HCT116 (cell line): Measurements from ENCODE around the gene GRK6. TPM values are rescaled to one million over a fixed set of nuclear protein-coding genes. Genes with fewer than 3 reads are reported as not detected.
A peak's percentile ranks its signal among the peaks of the same experiment; 100 is the strongest.

Source experiments
- ATAC-seq: fragments of 200-7000 bp; cut with Tn5 transposase; 2 replicates; pipeline ENCODE4 v1.9.1; 2020; ENCODE audit warnings: mild to moderate bottlenecking, moderate library complexity
- BruUV-seq: library from RNA; stranded (reverse); fragments of 400-500 nt; replicated peaks from 2 replicates; lab custom pipeline; 2021; lab: Mats Ljungman, UMichigan
- CTCF ChIA-PET: fragments of 300-600 bp; sonication (Branson Sonifier 250); formaldehyde crosslinking; loops from one replicate; lab custom pipeline; 2021; ENCODE audit warnings: antibody characterized with exemption; lab: Charles Lee
- POLR2A ChIA-PET: fragments of 300-600, 350-600 bp; sonication (Branson Sonifier 250); formaldehyde crosslinking; loops from one replicate; lab custom pipeline; 2021; ENCODE audit warnings: antibody characterized with exemption; lab: Charles Lee
- RAD21 ChIA-PET, 2 experiments: fragments of 300-600 bp; sonication (Branson Sonifier 250); formaldehyde crosslinking; loops; one replicate each; lab custom pipeline; 2023; ENCODE audit warnings: low total read pairs in 2 of 2; ENCODE audit not compliant: uncharacterized antibody in 2 of 2, unreplicated experiment in 2 of 2, low non-redundant PET in 1 of 2; lab: Charles Lee
- DNase-seq: peaks from one replicate; pipeline ENCODE4 v3.0.0-alpha.2; 2010; ENCODE audit warnings: low read depth, low spot score
- H2AFZ ChIP-seq: fragments of 200-600 bp; shearing (Covaris generic), sonication (generic); 2 replicates; pipeline ENCODE4 v1.6.1; 2017; ENCODE audit warnings: low read depth, mixed run types, mixed read lengths, antibody characterized with exemption, low read length; ENCODE audit not compliant: poor library complexity, severe bottlenecking
- H3K27ac ChIP-seq: 2 replicates; pipeline ENCODE4 v1.5.1; 2012; ENCODE audit warnings: low read depth, low read length
- H3K27me3 ChIP-seq: fragments of 200-600 bp; sonication (generic); 2 replicates; pipeline ENCODE4 v1.6.1; 2016; ENCODE audit warnings: mixed run types, low read length, mixed read lengths; ENCODE audit not compliant: insufficient read depth
- H3K36me3 ChIP-seq, 2 experiments: fragments of 200-500 bp in 1 of 2; fragments of 200-600 bp in 1 of 2; sonication (Bioruptor generic) in 1 of 2; sonication (generic) in 1 of 2; 2 replicates each; pipeline versions ENCODE4 v1.5.1 to v1.6.1; 2014 to 2016; ENCODE audit warnings: low read length in 2 of 2, inconsistent platforms in 1 of 2, mixed read lengths in 1 of 2, mixed run types in 1 of 2; ENCODE audit not compliant: insufficient read depth in 2 of 2, control insufficient read depth in 1 of 2
- H3K4me1 ChIP-seq, 2 experiments: fragments of 200-600 bp in 1 of 2; sonication (generic) in 1 of 2; 2 replicates each; pipeline versions ENCODE4 v1.5.1 to v1.6.1; 2012 to 2017; ENCODE audit warnings: low read length in 2 of 2, inconsistent platforms in 1 of 2, mild to moderate bottlenecking in 1 of 2, mixed read lengths in 1 of 2, mixed run types in 1 of 2, moderate library complexity in 1 of 2; ENCODE audit not compliant: insufficient read depth in 2 of 2, control insufficient read depth in 1 of 2
- H3K4me2 ChIP-seq: fragments of 200-600 bp; sonication (generic); 2 replicates; pipeline ENCODE4 v1.6.1; 2017; ENCODE audit warnings: mixed run types, low read length, mixed read lengths
- H3K4me3 ChIP-seq, 2 experiments: fragments of 200-600 bp in 1 of 2; sonication (generic) in 1 of 2; replicated peaks in 1 of 2; 2 replicates each; pipeline ENCODE4 v1.5.1; 2011 to 2016; ENCODE audit warnings: low read length in 2 of 2, control low read depth in 1 of 2, low read depth in 1 of 2, mild to moderate bottlenecking in 1 of 2, mixed read lengths in 1 of 2, mixed run types in 1 of 2
- H3K79me2 ChIP-seq: fragments of 200-600 bp; sonication (generic); 2 replicates; pipeline ENCODE4 v1.6.1; 2017; ENCODE audit warnings: mild to moderate bottlenecking, mixed run types, low read length, moderate library complexity, mixed read lengths; ENCODE audit not compliant: insufficient read depth
- H3K9ac ChIP-seq: fragments of 200-600 bp; sonication (generic); 2 replicates; pipeline ENCODE4 v1.6.1; 2016; ENCODE audit warnings: low read length, mixed read lengths
- H3K9me2 ChIP-seq: fragments of 200-600 bp; sonication (generic), shearing (Covaris generic); 2 replicates; pipeline ENCODE4 v1.6.1; 2017; ENCODE audit warnings: mixed run types, mild to moderate bottlenecking, moderate library complexity; ENCODE audit not compliant: insufficient read depth
- H3K9me3 ChIP-seq, 2 experiments: fragments of 200-500 bp in 1 of 2; fragments of 200-600 bp in 1 of 2; sonication (Bioruptor generic) in 1 of 2; sonication (generic) in 1 of 2; 2 replicates each; pipeline ENCODE4 v1.6.1; 2014 to 2017; ENCODE audit warnings: low read length in 2 of 2, mixed read lengths in 2 of 2, inconsistent platforms in 1 of 2, low read depth in 1 of 2, mild to moderate bottlenecking in 1 of 2, mixed run types in 1 of 2, moderate library complexity in 1 of 2; ENCODE audit not compliant: control insufficient read depth in 1 of 2, insufficient read depth in 1 of 2
- H4K20me1 ChIP-seq: fragments of 200-600 bp; sonication (generic), shearing (Covaris generic); 2 replicates; pipeline ENCODE4 v1.6.1; 2017; ENCODE audit warnings: mixed run types, mild to moderate bottlenecking, moderate library complexity; ENCODE audit not compliant: insufficient read depth
- CEBPB ChIP-seq: IDR thresholded peaks from 2 replicates; pipeline ENCODE4 v1.6.1; 2012; ENCODE audit warnings: low read depth
- CTCF ChIP-seq, 3 experiments: fragments of 200-600 bp in 1 of 3; sonication (generic) in 1 of 3; IDR thresholded peaks in 2 of 3; conservative IDR thresholded peaks in 1 of 3; 2 replicates each; pipeline ENCODE4 v1.5.1; 2012 to 2017; ENCODE audit warnings: low read depth in 2 of 3, low read length in 2 of 3, antibody characterized with exemption in 1 of 3, borderline replicate concordance in 1 of 3, control low read depth in 1 of 3, mild to moderate bottlenecking in 1 of 3, mixed read lengths in 1 of 3, mixed run types in 1 of 3, moderate library complexity in 1 of 3; ENCODE audit not compliant: insufficient read depth in 1 of 3
- ELF1 ChIP-seq: IDR thresholded peaks from 2 replicates; pipeline ENCODE4 v1.6.1; 2012; ENCODE audit warnings: low read depth, borderline replicate concordance
- EZH2 ChIP-seq: fragments of 200-600 bp; sonication (generic); IDR thresholded peaks from 2 replicates; pipeline ENCODE4 v1.6.1; 2017; ENCODE audit warnings: antibody characterized with exemption, mixed run types
- EZH2phosphoT487 ChIP-seq: fragments of 200-600 bp; IDR thresholded peaks from 2 replicates; pipeline ENCODE4 v1.6.1; 2018; ENCODE audit warnings: antibody characterized with exemption, borderline replicate concordance
- JUND ChIP-seq: IDR thresholded peaks from 2 replicates; pipeline ENCODE4 v1.6.1; 2012
- POLR2A ChIP-seq: IDR thresholded peaks from 2 replicates; pipeline ENCODE4 v1.7.0; 2011; ENCODE audit warnings: borderline replicate concordance; ENCODE audit not compliant: insufficient read depth, insufficient read length; ENCODE audit errors: extremely low read depth
- POLR2AphosphoS5 ChIP-seq: IDR thresholded peaks from 2 replicates; pipeline ENCODE4 v1.6.1; 2011; ENCODE audit warnings: mild to moderate bottlenecking, low read depth, low read length, moderate library complexity
- REST ChIP-seq: IDR thresholded peaks from 2 replicates; pipeline ENCODE4 v1.6.1; 2012; ENCODE audit warnings: low read depth
- SIN3A ChIP-seq: IDR thresholded peaks from 2 replicates; pipeline ENCODE4 v1.6.1; 2012; ENCODE audit warnings: low read depth
- SRF ChIP-seq: IDR thresholded peaks from 2 replicates; pipeline ENCODE4 v1.6.1; 2012; ENCODE audit warnings: low read depth
- TCF7L2 ChIP-seq: IDR thresholded peaks from 2 replicates; pipeline ENCODE4 v1.7.0; 2011; ENCODE audit warnings: borderline replicate concordance, inconsistent platforms; ENCODE audit not compliant: insufficient read depth, insufficient read length; ENCODE audit errors: extremely low read depth
- YY1 ChIP-seq: IDR thresholded peaks from 2 replicates; pipeline ENCODE4 v1.6.1; 2011; ENCODE audit warnings: low read length, low read depth, moderate library complexity, mild to moderate bottlenecking; ENCODE audit not compliant: insufficient replicate concordance; ENCODE audit errors: extremely low read depth
- intact Hi-C: fragments of 100-400 bp; cut with micrococcal nuclease; formaldehyde crosslinking; loops from 2 replicates; pipeline ENCODE4 v1.10.0; 2022
- total RNA-seq: library from RNA; stranded (reverse); gene quantifications from one replicate; pipeline ENCODE4 v1.2.1, GENCODE V29; 2021; ENCODE audit not compliant: unreplicated experiment

The GRK6 gene
- total RNA-seq, 1 experiment from 2014 or later = 89.3 TPM

GRCh38 chr5:177455661-177456590 is 29.4 kb downstream of the GRK6 start:
- BruUV-seq = TSS peak; percentile 69
- intact Hi-C loops = loop anchor here (1.0 to 2.0 kb wide), 3 partner anchors 52 to 341 kb away; no protein-coding TSS in a partner anchor
- TF ChIP-seq EZH2phosphoT487 = no peak
- TF ChIP-seq YY1 = peak; percentile 72
- peak; percentile 50 for TF ChIP-seq POLR2AphosphoS5
- no peak for TF ChIP-seq EZH2
- TF ChIP-seq ELF1 = no peak
- TF ChIP-seq SRF = no peak
- no peak for TF ChIP-seq TCF7L2
- no peak for TF ChIP-seq SIN3A
- TF ChIP-seq JUND = no peak
- peak; percentile 23 for TF ChIP-seq POLR2A
- TF ChIP-seq CTCF (IDR thresholded peaks at IDR 0.05 in 2 of 3, conservative IDR thresholded peaks at IDR 0.05 in 1 of 3; ENCODE audit: borderline replicate concordance in 1 of 3, insufficient read depth in 1 of 3, low read depth in 2 of 3, low read length in 2 of 3) = peak in 2 of 3 experiments; percentile 87 to 94; a peak in 4 of 6 replicates
- TF ChIP-seq REST = no peak
- TF ChIP-seq CEBPB = no peak
- Histone ChIP-seq H2AFZ (no peak overlapping the region), H3K9me3 (no peaks in the 10 kb centered on the region), H3K9ac (peak overlapping the region; percentile 92), H4K20me1 (no peaks in the 10 kb centered on the region), H3K79me2 (peaks cover 9% of the 10 kb centered on the region), H3K4me2 (peak overlapping the region; percentile 96), H3K27ac (peak overlapping the region; percentile 96), H3K4me1 (peaks cover 18 to 53% of the 10 kb centered on the region in 2 experiments; a peak in 3 of 4 replicates), H3K36me3 (peaks cover 0 to 11% of the 10 kb centered on the region in 2 experiments; a peak in 1 of 4 replicates), H3K9me2 (no peaks in the 10 kb centered on the region), H3K4me3 (peak overlapping the region; percentile 68 to 76), H3K27me3 (no peaks in the 10 kb centered on the region)
- RAD21 ChIA-PET = interaction anchor here (0.7 to 0.9 kb wide), 3 partner anchors 30 to 149 kb away, joined by 3 to 4 read pairs (median 3); partner anchors contain the start of gene GRK6 (in 1 of the 2)
- DNase-seq (peak; percentile 84), ATAC-seq (peak; percentile 43)
- POLR2A ChIA-PET = interaction anchor here (0.6 to 2.3 kb wide), 7 partner anchors 9 to 104 kb away, joined by 3 to 7 read pairs (median 4); partner anchors contain the start of genes LMAN2, PDLIM7 and PRR7
- CTCF ChIA-PET = interaction anchor here (0.6 to 6.8 kb wide), 21 partner anchors 10 to 342 kb away, joined by 3 to 85 read pairs (median 6); partner anchors contain the start of genes GRK6, LMAN2, PDLIM7 and PFN3
